ENCODE results near the gene NTM. TPM values are rescaled to one million over a fixed set of nuclear protein-coding genes. Genes with fewer than 3 reads are reported as not detected.

Gene NTM
- total RNA-seq, 1 experiment from 2014 or later = 9.9 TPM

DNA sequence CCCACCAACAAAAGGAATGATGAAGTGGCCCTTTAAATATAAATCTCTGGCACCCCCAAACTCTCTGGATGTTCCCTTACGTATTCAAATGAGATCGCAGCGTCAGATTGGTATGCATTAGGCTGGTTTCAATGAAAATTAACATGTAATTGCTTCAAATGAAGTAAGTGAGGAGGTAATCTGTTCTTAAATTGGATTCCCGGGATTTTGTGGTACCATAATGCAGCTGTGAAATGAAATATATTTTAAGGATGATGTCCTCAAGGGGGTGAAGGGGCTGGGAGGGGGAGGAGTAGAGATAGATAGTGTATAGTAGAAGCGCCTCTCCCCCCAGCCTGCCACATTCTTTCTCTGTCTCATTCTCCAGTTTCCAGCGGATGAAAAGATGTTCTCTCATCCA lies 748.2 kb downstream of the NTM start:
- Histone ChIP-seq H2BK5ac (ENCODE audit: insufficient read length, low read length) (no peak overlapping the region), H3K79me2 (ENCODE audit: insufficient read depth, low read length) (0 out of 2 replicates have a peak, but pooled peaks cover 3% of the 10 kb centered on the region), H4K8ac (replicated peaks; ENCODE audit: insufficient read length, low read depth, low read length) (no peak overlapping the region), H4K20me1 (ENCODE audit: control insufficient read depth, insufficient read depth, insufficient read length) (no peaks in the 10 kb centered on the region), H2AK5ac (ENCODE audit: insufficient read length, low read length) (no peak overlapping the region), H3K56ac (ENCODE audit: insufficient read length, low read depth, low read length) (no peak overlapping the region), H3K27me3 (ENCODE audit: insufficient read depth, low read length) (no peaks in the 10 kb centered on the region), H3K23ac (ENCODE audit: insufficient read length, low read depth, low read length) (no peak overlapping the region), H3K4ac (ENCODE audit: low read depth, low read length) (no peak overlapping the region), H3K14ac (ENCODE audit: insufficient read depth, low read length) (no peak overlapping the region), H2AFZ (ENCODE audit: low read length) (no peak overlapping the region), H4K5ac (ENCODE audit: insufficient read length, low read depth, low read length) (no peak overlapping the region), H2BK120ac (ENCODE audit: low read depth, low read length, poor library complexity, severe bottlenecking) (no peak overlapping the region), H3T11ph (ENCODE audit: low read length) (no peak overlapping the region), H2BK12ac (ENCODE audit: insufficient read length, low read depth, low read length) (no peak overlapping the region), H3K9ac (ENCODE audit: extremely low read depth, insufficient read length, low read length) (no peak overlapping the region), H3K27ac (ENCODE audit: insufficient read length, low read depth, low read length) (no peak overlapping the region), H4K91ac (ENCODE audit: insufficient read length, low read depth, low read length) (no peak overlapping the region), H3K9me3 (ENCODE audit: control insufficient read depth, low read depth, low read length) (no peaks in the 10 kb centered on the region), H2BK15ac (ENCODE audit: low read depth, low read length) (no peak overlapping the region), H3K79me1 (ENCODE audit: insufficient read depth, low read depth, low read length, poor library complexity, severe bottlenecking) (no peaks in the 10 kb centered on the region), H3K4me1 (ENCODE audit: insufficient read depth, low read length) (peaks cover 17% of the 10 kb centered on the region; the same call in 1 of the 2 replicates), H3K18ac (ENCODE audit: insufficient read length, low read depth, low read length) (no peak overlapping the region), H3K4me2 (ENCODE audit: insufficient read depth, insufficient read length, low read length) (no peak overlapping the region), H2BK20ac (ENCODE audit: low read depth, low read length, poor library complexity, severe bottlenecking) (no peak overlapping the region), H3K23me2 (ENCODE audit: insufficient read length, low read depth, low read length, poor library complexity, severe bottlenecking) (no peaks in the 10 kb centered on the region)
- Mint-ChIP-seq H3K4me3 (no peak overlapping the region), H3K9me3 (no peaks in the 10 kb centered on the region), H3K4me1 (peaks cover 76 to 84% of the 10 kb centered on the region in 2 experiments), H3K27ac (no peak overlapping the region), H3K36me3 (ENCODE audit: insufficient read depth in 1 of 3, low read depth in 3 of 3) (no peaks in the 10 kb centered on the region; a peak in 1 of 7 replicates), H3K27me3 (ENCODE audit: low read depth) (no peaks in the 10 kb centered on the region; the same call in none of the 2 replicates)
- WGBS (ENCODE audit: extremely low coverage, insufficient read length, low lambda C conversion rate) = no CpG with 5 or more reads among the region's 6 CpGs
- TF ChIP-seq, protein P1, sequence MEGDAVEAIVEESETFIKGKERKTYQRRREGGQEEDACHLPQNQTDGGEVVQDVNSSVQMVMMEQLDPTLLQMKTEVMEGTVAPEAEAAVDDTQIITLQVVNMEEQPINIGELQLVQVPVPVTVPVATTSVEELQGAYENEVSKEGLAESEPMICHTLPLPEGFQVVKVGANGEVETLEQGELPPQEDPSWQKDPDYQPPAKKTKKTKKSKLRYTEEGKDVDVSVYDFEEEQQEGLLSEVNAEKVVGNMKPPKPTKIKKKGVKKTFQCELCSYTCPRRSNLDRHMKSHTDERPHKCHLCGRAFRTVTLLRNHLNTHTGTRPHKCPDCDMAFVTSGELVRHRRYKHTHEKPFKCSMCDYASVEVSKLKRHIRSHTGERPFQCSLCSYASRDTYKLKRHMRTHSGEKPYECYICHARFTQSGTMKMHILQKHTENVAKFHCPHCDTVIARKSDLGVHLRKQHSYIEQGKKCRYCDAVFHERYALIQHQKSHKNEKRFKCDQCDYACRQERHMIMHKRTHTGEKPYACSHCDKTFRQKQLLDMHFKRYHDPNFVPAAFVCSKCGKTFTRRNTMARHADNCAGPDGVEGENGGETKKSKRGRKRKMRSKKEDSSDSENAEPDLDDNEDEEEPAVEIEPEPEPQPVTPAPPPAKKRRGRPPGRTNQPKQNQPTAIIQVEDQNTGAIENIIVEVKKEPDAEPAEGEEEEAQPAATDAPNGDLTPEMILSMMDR (conservative IDR thresholded peaks at IDR 0.05) = no peak
- DNase-seq = no peak
